Endothelial cell of umbilical vein (primary cell): ENCODE data around the gene CPLX1. TPM values are rescaled to one million over a fixed set of nuclear protein-coding genes. Genes with fewer than 3 reads are reported as not detected.

Experiments used
- BruUV-seq: library from RNA; stranded (reverse); fragments of 400-500 nt; replicated peaks from 2 replicates; lab custom pipeline; 2021; lab: Mats Ljungman, UMichigan
- CTCF ChIA-PET: fragments of 300-600, 350-600 bp; sonication (Branson Sonifier 250); formaldehyde crosslinking; loops from one replicate; lab custom pipeline; 2021; ENCODE audit warnings: antibody characterized with exemption, inconsistent platforms; lab: Charles Lee
- POLR2A ChIA-PET: fragments of 300-600, 350-600 bp; sonication (Branson Sonifier 250); formaldehyde crosslinking; loops from one replicate; lab custom pipeline; 2021; ENCODE audit warnings: antibody characterized with exemption, inconsistent platforms; lab: Charles Lee
- DNase-seq: peaks from one replicate; pipeline ENCODE4 v3.0.0-alpha.2; 2011; ENCODE audit warnings: low read depth, low spot score
- FAIRE-seq: peaks from 2 replicates; lab custom pipeline; 2011; peaks lifted over from hg19 to GRCh38; lab: Jason Lieb, UNC
- H2AFZ ChIP-seq: 2 replicates; pipeline ENCODE4 v1.6.0; 2012; ENCODE audit warnings: low read depth, low read length, control low read depth, inconsistent platforms
- H3K27ac ChIP-seq: 2 replicates; pipeline ENCODE4 v1.5.1; 2011; ENCODE audit warnings: low read depth, mild to moderate bottlenecking, control low read depth, low read length, moderate library complexity; ENCODE audit not compliant: insufficient read depth
- H3K27me3 ChIP-seq, 2 experiments: 2 replicates each; pipeline versions ENCODE4 v1.6.0 to v1.6.1; 2011; ENCODE audit warnings: low read length in 2 of 2, mixed read lengths in 1 of 2; ENCODE audit not compliant: control insufficient read depth in 2 of 2, insufficient read depth in 2 of 2
- H3K36me3 ChIP-seq, 2 experiments: 2 replicates in 1 of 2; 3 replicates in 1 of 2; pipeline ENCODE4 v1.5.1; 2011; ENCODE audit warnings: low read length in 2 of 2, mild to moderate bottlenecking in 1 of 2, moderate library complexity in 1 of 2; ENCODE audit not compliant: control insufficient read depth in 2 of 2, insufficient read depth in 2 of 2; ENCODE audit errors: extremely low read depth in 1 of 2
- H3K4me1 ChIP-seq: 3 replicates; pipeline ENCODE4 v1.5.1; 2011; ENCODE audit warnings: mild to moderate bottlenecking, low read length; ENCODE audit not compliant: control insufficient read depth, insufficient read depth; ENCODE audit errors: extremely low read depth
- H3K4me2 ChIP-seq: 2 replicates; pipeline ENCODE4 v1.6.1; 2011; ENCODE audit warnings: low read length, control low read depth, mixed read lengths; ENCODE audit not compliant: insufficient read depth
- H3K4me3 ChIP-seq, 3 experiments: fragments of 200-600 bp in 1 of 3; sonication (generic), shearing (Covaris generic) in 1 of 3; replicated peaks in 1 of 3; 2 replicates each; pipeline ENCODE4 v1.5.1; 2011 to 2016; ENCODE audit warnings: control low read depth in 3 of 3, low read length in 3 of 3, mild to moderate bottlenecking in 2 of 3, inconsistent platforms in 1 of 3, low read depth in 1 of 3, moderate library complexity in 1 of 3; ENCODE audit not compliant: insufficient read depth in 1 of 3
- H3K79me2 ChIP-seq: 2 replicates; pipeline ENCODE4 v1.6.0; 2012; ENCODE audit warnings: low read length, inconsistent platforms; ENCODE audit not compliant: control insufficient read depth, insufficient read depth
- H3K9ac ChIP-seq: replicated peaks from 2 replicates; pipeline ENCODE3; 2011; ENCODE audit warnings: low read length, control low read depth; ENCODE audit not compliant: insufficient read depth; ENCODE audit errors: extremely low read depth
- H3K9me1 ChIP-seq: replicated peaks from 3 replicates; pipeline ENCODE4 v1.6.0; 2011; ENCODE audit warnings: mild to moderate bottlenecking, low read length; ENCODE audit not compliant: control insufficient read depth, insufficient read depth; ENCODE audit errors: extremely low read depth
- H3K9me3 ChIP-seq: replicated peaks from 2 replicates; pipeline ENCODE4 v1.5.1; 2012; ENCODE audit warnings: low read length, inconsistent platforms; ENCODE audit not compliant: control insufficient read depth, insufficient read depth
- H4K20me1 ChIP-seq: replicated peaks from 2 replicates; pipeline ENCODE3; 2011; ENCODE audit warnings: mild to moderate bottlenecking, low read length; ENCODE audit not compliant: control insufficient read depth, insufficient read depth; ENCODE audit errors: extremely low read depth
- CTCF ChIP-seq, 2 donors: IDR thresholded peaks; 1 replicate in 1 of 2; 2 replicates in 1 of 2; pipeline ENCODE4 v1.5.1; 2011; ENCODE audit warnings: low read length in 2 of 2, mild to moderate bottlenecking in 2 of 2, moderate library complexity in 2 of 2, control low read depth in 1 of 2, inconsistent platforms in 1 of 2, low read depth in 1 of 2; ENCODE audit not compliant: insufficient read depth in 1 of 2; ENCODE audit errors: extremely low read depth in 1 of 2
- EZH2 ChIP-seq: IDR thresholded peaks from 2 replicates; pipeline ENCODE4 v1.6.1; 2012; ENCODE audit warnings: borderline replicate concordance, low read depth, mild to moderate bottlenecking, moderate library complexity, low read length, inconsistent platforms; ENCODE audit not compliant: severe bottlenecking
- FOS ChIP-seq: IDR thresholded peaks from 2 replicates; pipeline ENCODE4 v1.6.1; 2011; ENCODE audit warnings: mild to moderate bottlenecking, low read length, moderate library complexity, borderline replicate concordance; ENCODE audit not compliant: insufficient read depth
- GATA2 ChIP-seq: IDR thresholded peaks from 2 replicates; pipeline ENCODE4 v1.7.0; 2011; ENCODE audit warnings: low read depth, mild to moderate bottlenecking, moderate library complexity, mixed read lengths, low read length; ENCODE audit not compliant: insufficient read length, insufficient read depth
- JUN ChIP-seq: IDR thresholded peaks from 2 replicates; pipeline ENCODE4 v1.6.1; 2011; ENCODE audit warnings: borderline replicate concordance, low read depth; ENCODE audit not compliant: insufficient read length, insufficient read depth
- MAX ChIP-seq: IDR thresholded peaks from 2 replicates; pipeline ENCODE4 v1.6.1; 2011; ENCODE audit not compliant: insufficient read depth, insufficient read length
- MYC ChIP-seq: IDR thresholded peaks from one replicate; pipeline ENCODE4 v1.6.1; 2011; ENCODE audit warnings: mild to moderate bottlenecking, low read depth, low read length
- POLR2A ChIP-seq: IDR thresholded peaks from 2 replicates; pipeline ENCODE4 v1.6.1; 2012; ENCODE audit warnings: low read depth, mild to moderate bottlenecking, control low read depth, low read length
- POLR2AphosphoS5 ChIP-seq: IDR thresholded peaks from 2 replicates; pipeline ENCODE4 v1.6.1; 2012; ENCODE audit warnings: low read depth, mild to moderate bottlenecking, control low read depth, low read length, moderate library complexity; ENCODE audit not compliant: insufficient read depth
- dilution Hi-C: fragments of 300-500 bp; cut with MboI; formaldehyde crosslinking; loops from one replicate; pipeline ENCODE4 v1.15.0; 2019; ENCODE audit warnings: low sequenced_read_pairs; ENCODE audit not compliant: extremely low pct_ligation_motif_present
- intact Hi-C: fragments of 100-400 bp; cut with micrococcal nuclease; formaldehyde crosslinking; loops from one replicate; pipeline ENCODE4 v1.10.0; 2022
- polyA plus RNA-seq, 4 experiments: library from polyadenylated mRNA; depleted of rRNA in 3 of 4; stranded (reverse) in 3 of 4; unstranded in 1 of 4; fragments of >200 nt; gene quantifications; 2 replicates each; pipeline versions ENCODE4 v1.2.1 to v1.2.3, GENCODE V29; 2011 to 2012; ENCODE audit warnings: missing spikeins in 1 of 4
- total RNA-seq: library from RNA; stranded (reverse); gene quantifications from 2 replicates; pipeline ENCODE4 v1.2.3, GENCODE V29; 2021

The CPLX1 gene
- total and polyA plus RNA-seq, 2 donors (not counting 3 experiments of a cell fraction or from before 2014, with no cell fraction given) = 1.0 to 1.8 TPM

- H2AFZ ChIP-seq = no peak overlapping the region
- TF ChIP-seq EZH2 (no peak), JUN (no peak), MAX (no peak), FOS (no peak), CTCF (IDR thresholded peaks at IDR 0.05; ENCODE audit: extremely low read depth in 1 of 2, insufficient read depth in 1 of 2, low read depth in 1 of 2, low read length in 2 of 2) (no peak), POLR2AphosphoS5 (no peak), POLR2A (no peak), MYC (no peak), GATA2 (no peak)
- H3K4me2 ChIP-seq = no peak overlapping the region
- ChIA-PET CTCF (no interaction called here), POLR2A (no interaction called here)
- H3K9me1 ChIP-seq = no peaks in the 10 kb centered on the region
- intact Hi-C loops = no loop called here
- H3K27me3 ChIP-seq = peaks cover 6 to 9% of the 10 kb centered on the region in 2 experiments
- DNase-seq = no peak
- FAIRE-seq = no peak
- H3K27ac ChIP-seq = no peak overlapping the region
- no peaks in the 10 kb centered on the region for H3K79me2 ChIP-seq
- peaks cover 4% of the 10 kb centered on the region for H3K4me1 ChIP-seq
- H3K4me3 ChIP-seq = no peak overlapping the region
- no TSS peak for BruUV-seq
- H3K36me3 ChIP-seq = no peaks in the 10 kb centered on the region
- no peaks in the 10 kb centered on the region for H3K9me3 ChIP-seq
- no peak overlapping the region for H3K9ac ChIP-seq
- dilution Hi-C loops = no loop called here
- no peaks in the 10 kb centered on the region for H4K20me1 ChIP-seq
Observed at GRCh38 chr4:788006-788635, 37.8 kb downstream of the CPLX1 start.
